Germinal center (tissue), 1 donor: ENCODE results near the gene MVB12B.

Source experiments
- DNase-seq: peaks from one replicate; pipeline ENCODE4 v3.0.0; 2012; ENCODE audit warnings: mixed read lengths, low spot score

The MVB12B gene

GRCh38 chr9:126408004-126408403, 81.4 kb downstream of the MVB12B start:
- no peak for DNase-seq

GRCh38 chr9:126410229-126410628, 83.6 kb downstream of the MVB12B start:
- no peak for DNase-seq

- DNase-seq: peak; percentile 15
Measured at GRCh38 chr9:126411225-126411947, 84.8 kb downstream of the MVB12B start.

- DNase-seq: no peak
Measured at GRCh38 chr9:126411948-126412284, 85.3 kb downstream of the MVB12B start.

GRCh38 chr9:126412905-126413304, 86.3 kb downstream of the MVB12B start:
- DNase-seq: no peak

GRCh38 chr9:126413391-126414068, 86.9 kb downstream of the MVB12B start:
- DNase-seq: no peak

- DNase-seq: no peak
Measured at GRCh38 chr9:126415741-126416370, 89.2 kb downstream of the MVB12B start.

GRCh38 chr9:126417043-126417442, 90.4 kb downstream of the MVB12B start:
- no peak for DNase-seq

GRCh38 chr9:126417684-126418083, 91.1 kb downstream of the MVB12B start:
- DNase-seq: no peak

GRCh38 chr9:126418608-126419007, 92.0 kb downstream of the MVB12B start:
- no peak for DNase-seq

GRCh38 chr9:126419475-126419874, 92.8 kb downstream of the MVB12B start:
- DNase-seq: no peak

GRCh38 chr9:126420135-126420534, 93.5 kb downstream of the MVB12B start:
- DNase-seq: no peak

- no peak for DNase-seq
Measured at GRCh38 chr9:126420643-126421564, 94.3 kb downstream of the MVB12B start.

GRCh38 chr9:126421567-126422428, 95.2 kb downstream of the MVB12B start:
- no peak for DNase-seq

GRCh38 chr9:126423142-126423915, 96.7 kb downstream of the MVB12B start:
- DNase-seq: no peak

- DNase-seq: no peak
Measured at GRCh38 chr9:126423916-126424185, 97.2 kb downstream of the MVB12B start.

- DNase-seq: no peak
Measured at GRCh38 chr9:126424511-126424910, 97.9 kb downstream of the MVB12B start.

- no peak for DNase-seq
Measured at GRCh38 chr9:126428534-126429175, 102.0 kb downstream of the MVB12B start.

- no peak for DNase-seq
Measured at GRCh38 chr9:126429190-126429589, 102.6 kb downstream of the MVB12B start.

GRCh38 chr9:126430124-126430523, 103.5 kb downstream of the MVB12B start:
- no peak for DNase-seq
